Ovary (tissue), 3 donors: ENCODE results near the gene LAMC3.

Experiments used
- CTCF ChIP-seq, 3 donors: fragments of 450-650 bp in 2 of 3; fragments of 200-600 bp in 1 of 3; IDR thresholded peaks; one replicate each; pipeline versions ENCODE4 v1.5.1 to v1.8.0; 2016 to 2022; ENCODE audit warnings: antibody characterized with exemption in 3 of 3, mild to moderate bottlenecking in 1 of 3
- POLR2A ChIP-seq: fragments of 450-650 bp; IDR thresholded peaks from one replicate; pipeline ENCODE4 v1.6.1; 2017; ENCODE audit warnings: antibody characterized with exemption, mild to moderate bottlenecking, moderate library complexity
- donor health status: DM: no; HTN: no; CAD: no.

DNA sequence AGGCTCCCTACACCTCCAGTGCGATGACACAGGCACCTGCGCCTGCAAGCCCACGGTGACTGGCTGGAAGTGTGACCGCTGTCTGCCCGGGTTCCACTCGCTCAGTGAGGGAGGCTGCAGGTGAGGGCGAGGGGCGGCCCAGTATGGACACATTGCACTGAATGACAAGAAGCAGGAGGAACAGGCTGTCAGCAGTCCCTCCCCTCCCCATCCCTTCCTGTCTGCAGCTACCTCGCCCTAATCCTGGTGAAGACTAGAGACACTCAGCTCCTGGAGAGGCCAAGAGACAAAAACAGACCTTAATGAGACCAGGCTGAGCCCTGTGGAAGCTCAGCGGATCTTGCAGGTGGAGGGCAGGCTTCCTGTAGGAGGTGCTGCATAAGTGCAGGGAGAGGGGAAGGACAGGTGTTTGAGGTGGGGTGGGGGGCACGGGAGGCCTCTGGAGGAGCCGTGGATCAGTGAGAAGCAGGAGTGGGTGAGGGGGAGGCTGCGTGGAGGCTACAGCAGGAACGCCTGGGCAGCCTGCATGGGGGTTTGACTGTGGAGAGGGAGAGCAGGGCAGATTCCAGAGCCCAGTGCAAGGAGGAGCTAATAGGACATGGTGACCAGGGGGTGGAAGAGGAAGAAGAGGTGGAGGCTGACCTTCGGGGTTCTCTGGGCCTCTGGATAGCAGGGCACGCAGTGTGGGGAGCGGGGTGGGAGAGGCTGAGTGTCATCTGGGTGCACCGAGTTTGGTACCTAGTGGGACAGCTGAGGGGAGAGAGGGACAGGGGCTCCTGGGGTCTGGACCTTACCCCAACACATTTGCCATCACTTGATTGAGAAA is 30.4 kb downstream of the LAMC3 start:
- TF ChIP-seq CTCF (IDR thresholded peaks at IDR 0.05): no peak
- TF ChIP-seq POLR2A: no peak
